HFFc6 (cell line): Measurements from ENCODE around the gene NCAN. TPM values are rescaled to one million over a fixed set of nuclear protein-coding genes. Genes with fewer than 3 reads are reported as not detected.

ENCODE experiments used
- DNase-seq: peaks from one replicate; pipeline ENCODE4 v3.0.0-alpha.2; 2018
- H3K27ac Mint-ChIP-seq: 2 replicates; pipeline ENCODE4 v1.8.0; 2020; ENCODE audit warnings: mild to moderate bottlenecking, mixed read lengths
- H3K27me3 Mint-ChIP-seq: 2 replicates; pipeline ENCODE4 v1.8.0; 2021; ENCODE audit warnings: mild to moderate bottlenecking, moderate library complexity, mixed read lengths; ENCODE audit not compliant: insufficient read depth
- H3K36me3 Mint-ChIP-seq: 2 replicates; pipeline ENCODE4 v1.8.0; 2021; ENCODE audit warnings: low read depth, mixed read lengths
- H3K4me1 Mint-ChIP-seq: 2 replicates; pipeline ENCODE4 v1.8.0; 2020; ENCODE audit warnings: low read depth, mixed read lengths
- H3K4me3 Mint-ChIP-seq: 2 replicates; pipeline ENCODE4 v1.8.0; 2020; ENCODE audit warnings: mild to moderate bottlenecking, moderate library complexity, mixed read lengths
- H3K9me3 Mint-ChIP-seq: 2 replicates; pipeline ENCODE4 v1.8.0; 2020; ENCODE audit warnings: mild to moderate bottlenecking, mixed read lengths
- CTCF ChIP-seq: fragments of 200-600 bp; sonication (generic); IDR thresholded peaks from 2 replicates; pipeline ENCODE4 v1.5.0; 2021; ENCODE audit warnings: antibody characterized with exemption, mild to moderate bottlenecking
- total RNA-seq, 6 experiments: library from RNA; stranded (reverse); fragmentation: NEBNext Ultra II Directional; extraction: Animal tissue kit (Norgen Biotek cat#: 25700); gene quantifications; 2 replicates in 1 of 6; 3 replicates in 5 of 6; pipeline ENCODE4 v1.2.3, GENCODE V29; 2021

Gene NCAN
- total RNA-seq, 6 experiments from 2014 or later, result not detected

- no peak for DNase-seq
- Mint-ChIP-seq H3K27me3 (peaks cover 14% of the 10 kb centered on the region), H3K27ac (no peak overlapping the region), H3K4me1 (peaks cover under 1% of the 10 kb centered on the region), H3K4me3 (no peak overlapping the region), H3K36me3 (peaks cover under 1% of the 10 kb centered on the region; the same call in 1 of the 2 replicates), H3K9me3 (no peaks in the 10 kb centered on the region)
- TF ChIP-seq CTCF, result no peak
Measured at GRCh38 chr19:19207637-19208572, 3.9 kb upstream of the NCAN start.

GRCh38 chr19:19209372-19209771 is 2.4 kb upstream of the NCAN start:
- DNase-seq, result no peak
- no peak for TF ChIP-seq CTCF
- Mint-ChIP-seq H3K27me3 (peaks cover 19% of the 10 kb centered on the region), H3K9me3 (no peaks in the 10 kb centered on the region), H3K4me3 (no peak overlapping the region), H3K36me3 (no peaks in the 10 kb centered on the region), H3K27ac (no peak overlapping the region), H3K4me1 (no peaks in the 10 kb centered on the region)

- TF ChIP-seq CTCF, result no peak
- no peak overlapping the region for H3K27ac Mint-ChIP-seq
- H3K4me3 Mint-ChIP-seq, result no peak overlapping the region
- DNase-seq, result no peak
- no peaks in the 10 kb centered on the region for H3K36me3 Mint-ChIP-seq
- peaks cover 10% of the 10 kb centered on the region; the same call in 1 of the 2 replicates for H3K9me3 Mint-ChIP-seq
- no peaks in the 10 kb centered on the region for H3K4me1 Mint-ChIP-seq
- H3K27me3 Mint-ChIP-seq, result peaks cover 17% of the 10 kb centered on the region; the same call in 1 of the 2 replicates
Measured at GRCh38 chr19:19212916-19213315, 1.2 kb downstream of the NCAN start.

- H3K27me3 Mint-ChIP-seq, result peaks cover 17% of the 10 kb centered on the region; the same call in 1 of the 2 replicates
- peaks cover 10% of the 10 kb centered on the region; the same call in 1 of the 2 replicates for H3K9me3 Mint-ChIP-seq
- H3K36me3 Mint-ChIP-seq, result no peaks in the 10 kb centered on the region
- no peak for TF ChIP-seq CTCF
- no peaks in the 10 kb centered on the region for H3K4me1 Mint-ChIP-seq
- no peak overlapping the region for H3K4me3 Mint-ChIP-seq
- H3K27ac Mint-ChIP-seq, result no peak overlapping the region
- DNase-seq, result no peak
Measured at GRCh38 chr19:19213426-19214158, 1.8 kb downstream of the NCAN start.

- Mint-ChIP-seq H3K4me3 (no peak overlapping the region), H3K4me1 (no peaks in the 10 kb centered on the region), H3K36me3 (no peaks in the 10 kb centered on the region), H3K9me3 (peaks cover 10% of the 10 kb centered on the region; the same call in 1 of the 2 replicates), H3K27ac (no peak overlapping the region), H3K27me3 (peaks cover 17% of the 10 kb centered on the region; the same call in 1 of the 2 replicates)
- DNase-seq, result no peak
- no peak for TF ChIP-seq CTCF
Measured at GRCh38 chr19:19214159-19214490, 2.4 kb downstream of the NCAN start.
